Activated CD8-positive, alpha-beta memory T cell treated with anti-CD3 and anti-CD28 coated beads, Interleukin-2, amount 50 U/mL, for 4 hours (primary cell): Measurements from ENCODE around the gene SMIM17.

Source experiments
- DNase-seq: peaks from one replicate; pipeline ENCODE4 v3.0.0-alpha.2; 2020

The SMIM17 gene

GRCh38 chr19:56642711-56643459, at the start of gene SMIM17:
Gene SMIM17, plus strand, starts transcription at chr19:56643159. Its CDS starts 2,509 bp downstream, at chr19:56645668.
- DNase-seq, result no peak

- no peak for DNase-seq
Measured at GRCh38 chr19:56594446-56594782, 48.5 kb upstream of the SMIM17 start.

DNA sequence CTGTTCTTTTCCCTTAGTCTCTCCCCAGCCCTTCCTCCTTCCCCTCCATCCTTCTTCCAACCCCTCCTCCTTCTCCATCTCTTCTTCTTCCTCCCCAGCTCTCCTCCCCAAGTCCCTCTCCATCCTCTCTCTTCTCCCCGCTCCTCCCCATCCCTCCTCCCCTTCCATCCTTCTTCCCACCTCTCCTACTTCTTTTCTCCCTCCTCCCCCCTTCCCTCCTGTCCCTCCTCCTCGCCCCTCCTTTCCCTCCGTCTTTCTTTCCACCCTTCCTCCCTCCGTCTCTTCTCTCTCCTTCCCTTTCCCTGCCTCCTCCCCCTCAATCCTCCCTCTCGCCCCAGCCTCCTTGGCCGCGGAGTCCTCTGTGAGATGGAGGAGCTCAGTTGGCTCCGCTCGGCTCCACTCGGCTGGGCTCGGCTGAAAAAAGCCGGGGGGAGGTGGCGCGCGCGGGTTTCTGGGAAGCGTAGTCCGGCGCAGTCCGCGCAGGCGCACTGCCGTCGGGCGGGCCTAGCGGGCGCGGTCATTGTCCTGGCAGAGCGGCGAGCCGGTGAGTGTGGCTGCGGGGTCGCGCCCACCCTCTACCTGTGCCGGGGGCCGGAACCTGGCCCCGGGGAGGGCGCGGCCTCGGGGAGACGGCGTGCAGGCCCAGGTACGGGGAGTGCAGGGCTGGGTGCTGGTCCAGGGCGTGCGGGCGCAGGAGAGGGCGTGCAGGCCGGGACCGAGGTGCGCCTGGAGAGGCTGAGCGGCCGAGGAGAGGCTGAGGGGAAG, 48.0 kb upstream of the SMIM17 start, which contains the start of gene ZNF71:
Gene ZNF71, plus strand, starts transcription at position 520 of the 765 bp plus-strand sequence. CDS start 6,257 bp downstream, outside the sequence.
- peak; percentile 88 for DNase-seq

- no peak for DNase-seq
Measured at GRCh38 chr19:56595548-56595899, 47.4 kb upstream of the SMIM17 start.

- DNase-seq, result no peak
Measured at GRCh38 chr19:56596676-56597075, 46.3 kb upstream of the SMIM17 start.

DNA sequence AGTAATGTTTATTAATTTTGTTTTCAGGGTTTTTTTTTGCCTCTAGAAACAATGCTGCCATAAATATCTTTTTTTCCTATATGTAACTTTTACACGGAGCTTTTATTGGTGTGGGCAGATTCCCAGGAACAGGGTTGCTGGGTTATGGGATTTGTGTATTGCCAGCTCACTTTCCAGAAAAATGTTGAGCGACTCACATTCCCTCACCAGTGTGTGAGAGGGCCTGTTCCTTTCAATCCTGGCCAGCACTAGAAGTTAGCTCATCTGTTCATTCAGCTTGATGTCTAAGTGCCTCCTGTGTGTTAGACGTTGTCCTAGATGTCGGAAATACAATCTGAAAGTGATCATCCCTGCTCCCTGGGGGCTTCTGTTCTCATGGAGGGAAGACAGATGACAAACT, 45.3 kb upstream of the SMIM17 start:
- no peak for DNase-seq

GRCh38 chr19:56601375-56601774, 41.6 kb upstream of the SMIM17 start:
- no peak for DNase-seq

- DNase-seq, result no peak
Measured at GRCh38 chr19:56603829-56604228, 39.1 kb upstream of the SMIM17 start.

DNA sequence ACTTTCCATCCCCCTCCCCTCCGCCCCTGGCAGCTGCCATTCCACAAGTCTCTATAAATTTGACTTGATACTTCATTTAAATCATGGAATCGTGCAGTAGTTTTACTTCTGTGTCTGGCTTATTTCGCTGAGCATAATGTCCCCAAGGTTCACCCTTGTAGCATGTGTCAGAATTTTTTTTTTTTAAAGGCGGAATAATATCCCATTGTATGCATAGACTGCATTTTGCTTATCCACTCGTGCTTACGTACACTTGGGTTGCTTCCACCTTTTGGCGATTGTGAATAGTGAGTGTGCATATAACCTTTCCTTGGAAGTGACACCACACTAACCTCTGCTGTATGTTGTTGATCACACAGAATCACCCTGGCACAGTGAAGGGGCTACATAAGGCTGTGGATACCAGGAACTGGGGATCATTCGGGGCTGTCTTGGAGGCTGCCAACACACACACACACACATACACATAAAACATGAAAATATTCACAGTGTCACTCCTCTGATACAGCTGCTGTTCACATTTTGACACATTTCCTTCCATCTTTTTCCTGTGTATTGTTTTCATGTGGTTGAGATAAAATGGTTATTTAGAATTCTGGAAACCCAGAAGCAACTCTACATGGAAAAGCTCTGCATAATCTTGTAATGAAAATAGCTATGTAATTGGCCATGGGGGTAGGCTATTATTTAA, 34.5 kb upstream of the SMIM17 start:
- no peak for DNase-seq

DNA sequence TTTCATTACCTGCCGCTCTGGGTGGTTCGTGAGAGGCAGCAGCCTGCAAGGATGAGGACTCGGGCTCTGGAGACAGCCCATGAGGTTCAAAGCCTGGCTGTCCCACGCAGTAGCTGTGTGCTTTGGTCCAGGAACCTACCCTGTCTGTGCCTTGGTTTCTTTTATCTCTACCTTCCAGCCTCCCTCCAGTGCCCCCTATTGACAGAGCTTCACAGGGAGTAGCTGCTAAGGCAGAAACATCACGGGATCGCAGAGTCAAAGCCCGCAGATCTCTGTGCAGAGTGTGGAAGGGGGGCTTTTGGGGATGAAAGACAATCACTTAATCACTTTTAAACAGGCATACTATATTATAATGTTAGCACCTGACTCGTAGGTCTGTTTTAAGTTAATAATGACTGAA, 31.7 kb upstream of the SMIM17 start:
- no peak for DNase-seq

DNA sequence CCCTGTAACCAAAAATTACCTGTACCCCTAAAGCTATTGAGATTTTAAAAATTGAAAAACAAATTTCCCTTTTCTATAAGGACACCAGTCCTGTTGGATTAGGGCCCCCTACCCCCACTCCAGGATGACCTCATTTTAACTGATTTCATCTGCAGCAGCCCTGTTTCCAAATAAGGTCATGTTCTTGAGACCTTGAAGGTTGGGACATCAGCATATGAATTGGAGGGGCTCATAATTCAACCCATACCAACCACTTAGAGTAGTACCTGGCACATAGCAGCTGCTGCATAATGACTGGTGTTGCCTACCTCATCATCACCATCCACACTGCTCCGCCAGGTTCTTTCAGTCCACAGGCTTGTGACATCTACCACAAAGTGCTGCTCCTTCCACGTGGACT, 30.2 kb upstream of the SMIM17 start:
- DNase-seq, result no peak

DNA sequence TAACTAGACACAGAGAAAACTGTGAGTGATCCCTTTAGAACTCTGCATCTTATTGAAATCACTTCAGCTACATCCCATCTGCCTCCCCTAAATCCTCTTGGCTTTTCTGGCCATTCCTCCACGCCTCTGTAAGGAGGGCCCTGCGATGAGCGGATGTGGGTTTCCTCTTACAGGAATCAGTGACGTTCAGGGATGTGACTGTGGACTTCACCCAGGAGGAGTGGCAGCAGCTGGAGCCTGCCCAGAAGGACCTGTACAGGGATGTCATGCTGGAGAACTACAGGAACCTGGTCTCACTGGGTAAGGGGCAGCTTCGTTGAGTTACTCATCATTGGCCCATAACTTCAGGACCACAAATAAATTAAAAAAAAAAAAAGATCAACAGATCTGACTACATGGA, 29.3 kb upstream of the SMIM17 start:
- DNase-seq, result no peak

- no peak for DNase-seq
Measured at GRCh38 chr19:56617531-56617930, 25.4 kb upstream of the SMIM17 start.

DNA sequence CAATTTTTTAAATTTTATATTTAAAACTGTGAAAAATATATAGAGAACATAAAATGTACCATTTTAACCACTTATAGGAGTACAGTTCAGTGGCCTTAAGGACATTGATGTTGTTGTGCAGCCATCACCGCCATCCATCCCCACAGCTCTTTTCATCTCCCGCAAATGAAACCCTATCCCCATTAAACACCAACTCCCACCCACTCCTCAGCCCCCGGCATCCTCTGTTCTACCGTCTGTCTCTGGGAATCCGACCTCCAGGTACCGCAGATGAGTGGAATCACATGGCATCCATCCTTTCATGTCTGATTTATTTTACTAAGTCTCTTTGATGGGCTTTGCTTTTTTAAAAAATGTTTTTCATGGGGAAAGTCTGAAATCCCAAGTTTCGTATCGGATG, 23.8 kb upstream of the SMIM17 start:
- no peak for DNase-seq

- no peak for DNase-seq
Measured at GRCh38 chr19:56622374-56622773, 20.6 kb upstream of the SMIM17 start.

DNA sequence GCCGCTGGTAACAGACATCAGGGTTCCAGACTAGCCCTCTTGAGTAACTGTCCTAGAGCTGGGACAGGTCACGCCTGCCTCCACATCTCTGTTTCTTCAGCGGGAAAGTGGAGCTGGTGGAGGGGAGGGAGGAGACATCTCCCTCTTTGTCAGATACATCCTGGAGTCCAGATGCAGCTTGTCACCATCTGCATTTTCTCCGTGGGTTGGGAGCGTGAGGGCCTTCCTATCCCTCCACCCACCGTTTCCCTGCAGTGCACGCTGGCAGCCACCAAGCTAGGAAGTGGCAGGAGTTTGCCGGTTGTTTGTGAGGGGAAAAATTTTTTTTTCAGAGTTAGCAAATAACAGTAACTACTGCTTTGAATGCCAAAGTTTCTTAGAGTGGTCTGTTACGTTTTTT, 20.0 kb upstream of the SMIM17 start:
- DNase-seq, result no peak

GRCh38 chr19:56625708-56626107, 17.3 kb upstream of the SMIM17 start:
- DNase-seq, result no peak

GRCh38 chr19:56633021-56633420, 9.9 kb upstream of the SMIM17 start:
- no peak for DNase-seq

GRCh38 chr19:56637976-56638555, 4.9 kb upstream of the SMIM17 start:
- no peak for DNase-seq

DNA sequence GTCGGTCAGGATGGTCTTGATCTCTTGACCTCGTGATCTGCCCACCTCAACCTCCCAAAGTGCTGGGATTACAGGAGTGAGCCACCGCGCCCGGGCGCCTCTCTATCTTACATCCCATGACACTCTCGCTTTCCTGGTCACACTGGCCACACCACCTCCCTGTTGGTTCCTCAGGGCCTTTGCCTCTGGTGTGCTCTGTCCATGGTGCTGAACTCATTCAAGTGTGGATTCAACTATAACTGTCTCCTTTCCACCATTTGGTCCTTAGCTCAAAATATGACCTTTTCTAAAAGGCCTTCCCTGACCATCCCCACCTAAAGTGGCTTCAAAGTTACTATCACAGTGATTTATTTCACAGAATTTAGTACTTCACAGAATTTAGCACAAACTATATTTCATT, 3.7 kb upstream of the SMIM17 start:
- DNase-seq, result no peak

- no peak for DNase-seq
Measured at GRCh38 chr19:56643460-56643955, 549 bp downstream of the SMIM17 start.

DNA sequence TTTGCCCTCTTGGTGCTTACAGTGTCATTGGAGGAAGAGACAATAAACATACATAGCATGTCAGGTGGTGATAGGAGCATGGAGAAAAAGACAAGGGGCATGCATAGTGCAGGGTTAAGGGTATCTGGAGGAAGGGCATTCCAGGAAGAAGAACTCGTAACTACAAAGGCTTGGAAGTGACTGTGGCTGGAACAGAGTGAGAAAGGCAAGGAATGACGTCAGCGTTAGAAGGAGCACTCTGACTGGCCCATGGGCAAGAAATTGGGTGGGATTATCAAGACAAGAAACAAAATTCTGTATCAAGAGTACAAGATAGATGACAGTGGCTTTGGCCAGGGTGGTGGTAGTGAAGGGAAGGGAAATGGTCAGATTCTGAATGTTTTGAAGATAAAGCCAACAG, 11.2 kb downstream of the SMIM17 start:
- DNase-seq, result no peak

- DNase-seq, result no peak
Measured at GRCh38 chr19:56660381-56661107, 17.6 kb downstream of the SMIM17 start.
